Neural cell (in vitro differentiated cells): ENCODE measurements around the gene CARD6. TPM values are rescaled to one million over a fixed set of nuclear protein-coding genes. Genes with fewer than 3 reads are reported as not detected.
"Not testable (repeated sequence)": the region's sequence is repeated elsewhere in the genome, so short reads cannot be mapped to it uniquely, and the experiment has no call there.

Source experiments
- H2AFZ ChIP-seq: fragments of 200-600, 300-800 bp; sonication (generic), shearing (Covaris generic); 2 replicates; pipeline ENCODE4 v1.6.0; 2014; ENCODE audit warnings: low read depth, mild to moderate bottlenecking, antibody characterized with exemption, low read length, moderate library complexity
- H3F3A ChIP-seq: fragments of 200-600 bp; shearing (Covaris generic); 2 replicates; pipeline ENCODE4 v1.6.1; 2016; ENCODE audit warnings: mild to moderate bottlenecking, moderate library complexity, mixed read lengths, antibody characterized with exemption, low read length; ENCODE audit not compliant: insufficient read depth, poor library complexity, severe bottlenecking
- H3K27ac ChIP-seq: fragments of 200-600, 300-800 bp; sonication (generic), shearing (Covaris generic); 2 replicates; pipeline ENCODE4 v1.5.1; 2014; ENCODE audit warnings: mild to moderate bottlenecking, low read length, moderate library complexity
- H3K27me3 ChIP-seq: fragments of 300-800, 200-600 bp; sonication (generic), shearing (Covaris generic); 2 replicates; pipeline ENCODE4 v1.6.0; 2014; ENCODE audit warnings: mild to moderate bottlenecking, low read depth, low read length, moderate library complexity; ENCODE audit not compliant: insufficient read depth
- H3K36me3 ChIP-seq: fragments of 300-800, 200-600 bp; sonication (generic), shearing (Covaris generic); 2 replicates; pipeline ENCODE4 v1.5.1; 2014; ENCODE audit warnings: mild to moderate bottlenecking, antibody characterized with exemption, low read length, moderate library complexity; ENCODE audit not compliant: insufficient read depth
- H3K4me2 ChIP-seq: fragments of 300-800, 200-600 bp; sonication (generic), shearing (Covaris generic); 2 replicates; pipeline ENCODE4 v1.6.0; 2014; ENCODE audit warnings: mild to moderate bottlenecking, low read length
- H3K4me3 ChIP-seq: fragments of 300-800, 200-600 bp; sonication (generic), shearing (Covaris generic); 2 replicates; pipeline ENCODE4 v1.5.1; 2014; ENCODE audit warnings: mild to moderate bottlenecking, low read length, moderate library complexity
- H3K79me2 ChIP-seq: fragments of 200-600 bp; shearing (Covaris generic); replicated peaks from 2 replicates; pipeline ENCODE4 v1.6.0; 2014; ENCODE audit warnings: mild to moderate bottlenecking, low read length, moderate library complexity; ENCODE audit not compliant: insufficient read depth
- H3K9ac ChIP-seq: fragments of 300-800, 200-600 bp; sonication (generic), shearing (Covaris generic); 2 replicates; pipeline ENCODE4 v1.6.1; 2016; ENCODE audit warnings: mild to moderate bottlenecking, low read length, mixed read lengths
- H3K9me2 ChIP-seq: fragments of 200-600 bp; shearing (Covaris generic); 2 replicates; pipeline ENCODE4 v1.6.1; 2016; ENCODE audit warnings: mild to moderate bottlenecking, low read length, mixed read lengths; ENCODE audit not compliant: insufficient read depth
- H3K9me3 ChIP-seq: fragments of 200-600, 300-800 bp; sonication (generic), shearing (Covaris generic); 2 replicates; pipeline ENCODE4 v1.6.1; 2016; ENCODE audit warnings: mild to moderate bottlenecking, mixed run types, low read length, moderate library complexity, mixed read lengths
- H4K20me1 ChIP-seq: fragments of 200-600 bp; shearing (Covaris generic); 2 replicates; pipeline ENCODE4 v1.6.1; 2016; ENCODE audit warnings: mild to moderate bottlenecking, mixed run types; ENCODE audit not compliant: insufficient read depth
- CTCF ChIP-seq: fragments of 450-650 bp; IDR thresholded peaks from 2 replicates; pipeline ENCODE4 v1.5.1; 2014; ENCODE audit warnings: antibody characterized with exemption, mild to moderate bottlenecking, moderate library complexity; ENCODE audit not compliant: poor library complexity, severe bottlenecking
- EP300 ChIP-seq: fragments of 450-650 bp; conservative IDR thresholded peaks from 2 replicates; pipeline ENCODE4 v1.6.1; 2014; ENCODE audit warnings: antibody characterized with exemption, mild to moderate bottlenecking, moderate library complexity; ENCODE audit not compliant: poor library complexity, severe bottlenecking
- EZH2 ChIP-seq: fragments of 200-600, 300-800 bp; shearing (Covaris generic), sonication (generic); IDR thresholded peaks from 2 replicates; pipeline ENCODE4 v1.6.1; 2014; ENCODE audit warnings: antibody characterized with exemption, low read length, borderline replicate concordance, mild to moderate bottlenecking; ENCODE audit not compliant: insufficient read depth, poor library complexity, severe bottlenecking
- MXI1 ChIP-seq: fragments of 450-650 bp; conservative IDR thresholded peaks from 2 replicates; pipeline ENCODE4 v1.6.1; 2014; ENCODE audit warnings: antibody characterized with exemption, mild to moderate bottlenecking; ENCODE audit not compliant: poor library complexity, severe bottlenecking
- POLR2AphosphoS5 ChIP-seq: IDR thresholded peaks from 2 replicates; pipeline ENCODE4 v1.6.1; 2012
- RAD21 ChIP-seq: fragments of 450-650 bp; conservative IDR thresholded peaks from 2 replicates; pipeline ENCODE4 v1.6.1; 2014; ENCODE audit warnings: antibody characterized with exemption, mild to moderate bottlenecking, moderate library complexity
- REST ChIP-seq: IDR thresholded peaks from 2 replicates; pipeline ENCODE4 v1.6.1; 2012; ENCODE audit warnings: borderline replicate concordance
- SMC3 ChIP-seq: fragments of 450-650 bp; conservative IDR thresholded peaks from 2 replicates; pipeline ENCODE4 v1.6.1; 2014; ENCODE audit warnings: antibody characterized with exemption, mild to moderate bottlenecking, moderate library complexity; ENCODE audit not compliant: poor library complexity
- TAF1 ChIP-seq: IDR thresholded peaks from 2 replicates; pipeline ENCODE4 v1.6.1; 2012; ENCODE audit warnings: low read depth
- polyA plus RNA-seq: library from polyadenylated mRNA; depleted of rRNA; stranded (reverse); fragments of >200 nt; gene quantifications from 2 replicates; pipeline ENCODE4 v1.2.3, GENCODE V29; 2014

The CARD6 gene
- polyA plus RNA-seq, 1 donor from 2014 or later: 0.06 TPM

- Histone ChIP-seq H3K4me3 (no peak overlapping the region), H3K79me2 (no peaks in the 10 kb centered on the region), H3K9me2 (no peaks in the 10 kb centered on the region), H3K36me3 (no peaks in the 10 kb centered on the region), H4K20me1 (no peaks in the 10 kb centered on the region), H3K4me2 (no peak overlapping the region), H3K9me3 (no peaks in the 10 kb centered on the region), H3K27me3 (no peaks in the 10 kb centered on the region), H3K9ac (no peak overlapping the region), H2AFZ (no peak overlapping the region), H3F3A (no peaks in the 10 kb centered on the region), H3K27ac (no peak overlapping the region)
- TF ChIP-seq SMC3: no peak
- no peak for TF ChIP-seq EZH2
- TF ChIP-seq POLR2AphosphoS5: no peak
- TF ChIP-seq MXI1: no peak
- no peak for TF ChIP-seq EP300
- TF ChIP-seq RAD21: no peak
- no peak for TF ChIP-seq TAF1
- TF ChIP-seq REST: no peak
- no peak for TF ChIP-seq CTCF
These were observed 41.1 kb downstream of the CARD6 start for GRCh38 chr5:40882291-40882690.

- not testable (repeated sequence) for H3K4me3 ChIP-seq, H3K27ac ChIP-seq, H3K27me3 ChIP-seq, H3K9me2 ChIP-seq, H3K4me2 ChIP-seq, H4K20me1 ChIP-seq, H3F3A ChIP-seq, H3K9ac ChIP-seq, H3K79me2 ChIP-seq, H3K36me3 ChIP-seq, H3K9me3 ChIP-seq, H2AFZ ChIP-seq
These were observed 41.9 kb downstream of the CARD6 start for GRCh38 chr5:40883051-40883450.

GRCh38 chr5:40895440-40896425, 54.6 kb downstream of the CARD6 start:
- H3K79me2 ChIP-seq, H3K4me2 ChIP-seq, H3K4me3 ChIP-seq, H3K9me3 ChIP-seq, H3F3A ChIP-seq, H3K36me3 ChIP-seq, H3K9ac ChIP-seq, H2AFZ ChIP-seq, H3K9me2 ChIP-seq, H3K27ac ChIP-seq, H4K20me1 ChIP-seq, H3K27me3 ChIP-seq: not testable (repeated sequence)
